Erythroblast (primary cell): Measurements from ENCODE around the gene DCHS1.

Experiments
- GATA1 ChIP-seq: IDR thresholded peaks from 2 replicates; pipeline ENCODE4 v1.6.1; 2011; ENCODE audit warnings: low read depth, mild to moderate bottlenecking, control low read depth, low read length, moderate library complexity
- POLR2A ChIP-seq: IDR thresholded peaks from 2 replicates; pipeline ENCODE4 v1.6.1; 2011; ENCODE audit warnings: mild to moderate bottlenecking, low read length

GRCh38 chr11:6625156-6625831 lies 30.3 kb downstream of the DCHS1 start:
- TF ChIP-seq POLR2A, result no peak
- no peak for TF ChIP-seq GATA1
